ENCODE data around the gene PCYT1A.

GRCh38 chr3:196197524-196197923 lies 90.0 kb downstream of the PCYT1A start:
- no peak for TF ChIP-seq POLR2A (IDR thresholded peaks at IDR 0.05; ENCODE audit: low read length)
- TF ChIP-seq GATA1 (IDR thresholded peaks at IDR 0.05; ENCODE audit: low read depth, low read length): no peak

All from erythroblast (primary cell).